Measurements from ENCODE around the gene CADM2.

CADM2 gene

DNA sequence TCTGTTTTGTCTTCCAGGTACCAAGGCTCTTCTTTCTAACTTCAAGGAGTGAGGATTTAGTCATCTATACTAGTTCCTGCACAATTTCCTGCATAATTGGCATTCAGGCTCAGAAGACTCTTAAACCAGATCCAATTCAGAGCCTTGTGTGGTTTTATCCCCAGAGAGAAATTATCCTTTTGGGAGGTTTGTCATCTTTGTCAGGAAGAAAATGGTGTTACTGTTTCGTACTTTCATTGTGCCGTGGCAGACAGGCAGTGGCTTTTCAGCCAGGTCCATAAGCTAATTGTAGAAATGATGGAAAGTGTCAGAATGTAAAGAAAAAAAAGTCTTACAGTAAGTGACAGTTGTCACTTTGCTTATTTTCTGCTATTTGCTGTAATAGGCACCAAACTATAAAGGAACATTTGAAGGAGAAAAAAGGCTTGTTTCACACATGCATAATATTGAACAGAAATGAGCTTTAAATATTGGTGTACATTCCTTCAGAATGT lies 82.8 kb downstream of the CADM2 start:
- H3K27me3 ChIP-seq (ENCODE audit: insufficient read depth, low read length) = no peaks in the 10 kb centered on the region
- no peak overlapping the region for H3K9ac ChIP-seq (ENCODE audit: low read length)
- no peak overlapping the region for H3K4me2 ChIP-seq (ENCODE audit: low read length)
- H3K4me3 ChIP-seq (ENCODE audit: low read depth, low read length, poor library complexity, severe bottlenecking) = no peak overlapping the region
- H4K20me1 ChIP-seq (ENCODE audit: insufficient read depth, low read length) = no peaks in the 10 kb centered on the region
- TF ChIP-seq, protein P1, sequence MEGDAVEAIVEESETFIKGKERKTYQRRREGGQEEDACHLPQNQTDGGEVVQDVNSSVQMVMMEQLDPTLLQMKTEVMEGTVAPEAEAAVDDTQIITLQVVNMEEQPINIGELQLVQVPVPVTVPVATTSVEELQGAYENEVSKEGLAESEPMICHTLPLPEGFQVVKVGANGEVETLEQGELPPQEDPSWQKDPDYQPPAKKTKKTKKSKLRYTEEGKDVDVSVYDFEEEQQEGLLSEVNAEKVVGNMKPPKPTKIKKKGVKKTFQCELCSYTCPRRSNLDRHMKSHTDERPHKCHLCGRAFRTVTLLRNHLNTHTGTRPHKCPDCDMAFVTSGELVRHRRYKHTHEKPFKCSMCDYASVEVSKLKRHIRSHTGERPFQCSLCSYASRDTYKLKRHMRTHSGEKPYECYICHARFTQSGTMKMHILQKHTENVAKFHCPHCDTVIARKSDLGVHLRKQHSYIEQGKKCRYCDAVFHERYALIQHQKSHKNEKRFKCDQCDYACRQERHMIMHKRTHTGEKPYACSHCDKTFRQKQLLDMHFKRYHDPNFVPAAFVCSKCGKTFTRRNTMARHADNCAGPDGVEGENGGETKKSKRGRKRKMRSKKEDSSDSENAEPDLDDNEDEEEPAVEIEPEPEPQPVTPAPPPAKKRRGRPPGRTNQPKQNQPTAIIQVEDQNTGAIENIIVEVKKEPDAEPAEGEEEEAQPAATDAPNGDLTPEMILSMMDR (IDR thresholded peaks at IDR 0.05; ENCODE audit: low read length) = no peak
- no peak for TF ChIP-seq EZH2 (IDR thresholded peaks at IDR 0.05; ENCODE audit: borderline replicate concordance, low read length)
- no peaks in the 10 kb centered on the region for H3K36me3 ChIP-seq (ENCODE audit: insufficient read depth, low read length)
- H3K4me1 ChIP-seq (ENCODE audit: insufficient read depth, low read length, severe bottlenecking) = no peaks in the 10 kb centered on the region
- no peaks in the 10 kb centered on the region for H3F3A ChIP-seq (ENCODE audit: insufficient read depth, low read length)
- H3K27ac ChIP-seq (ENCODE audit: low read depth, low read length, poor library complexity, severe bottlenecking) = no peak overlapping the region
- no peaks in the 10 kb centered on the region for H3K79me2 ChIP-seq (ENCODE audit: insufficient read depth, low read length)
- no peaks in the 10 kb centered on the region for H3K9me3 ChIP-seq (ENCODE audit: low read length)
- H3K9me2 ChIP-seq (ENCODE audit: low read depth, low read length) = no peaks in the 10 kb centered on the region
- no peak overlapping the region for H2AFZ ChIP-seq (ENCODE audit: low read length)

DNA sequence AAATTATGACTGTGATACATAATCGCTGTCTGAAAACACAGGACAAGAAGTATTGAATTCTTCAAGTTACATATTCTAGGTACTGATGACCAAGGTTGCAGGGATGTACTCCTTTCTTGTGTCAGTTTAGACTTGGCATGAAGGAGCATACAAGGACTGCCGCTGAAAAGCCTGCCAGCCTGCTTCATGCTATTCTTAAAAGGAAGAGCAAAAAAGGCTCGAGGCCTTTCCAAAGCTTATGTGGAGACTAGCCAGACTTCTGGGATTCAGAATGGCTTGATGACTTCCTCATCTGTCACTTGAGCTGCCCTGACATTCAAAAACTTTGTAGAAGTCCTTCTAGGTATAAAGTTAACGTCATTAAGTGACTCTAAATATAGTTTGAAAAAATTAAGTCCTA lies 92.0 kb downstream of the CADM2 start:
- H3K9me3 ChIP-seq (ENCODE audit: low read length) = no peaks in the 10 kb centered on the region
- TF ChIP-seq EZH2 (IDR thresholded peaks at IDR 0.05; ENCODE audit: borderline replicate concordance, low read length) = no peak
- TF ChIP-seq, protein P1 (IDR thresholded peaks at IDR 0.05; ENCODE audit: low read length) = no peak
- no peak overlapping the region for H3K9ac ChIP-seq (ENCODE audit: low read length)
- H3K36me3 ChIP-seq (ENCODE audit: insufficient read depth, low read length) = no peaks in the 10 kb centered on the region
- no peak overlapping the region for H3K4me2 ChIP-seq (ENCODE audit: low read length)
- H3K27me3 ChIP-seq (ENCODE audit: insufficient read depth, low read length) = no peaks in the 10 kb centered on the region
- no peaks in the 10 kb centered on the region for H3K9me2 ChIP-seq (ENCODE audit: low read depth, low read length)
- no peaks in the 10 kb centered on the region for H3F3A ChIP-seq (ENCODE audit: insufficient read depth, low read length)
- no peaks in the 10 kb centered on the region for H4K20me1 ChIP-seq (ENCODE audit: insufficient read depth, low read length)
- H3K4me1 ChIP-seq (ENCODE audit: insufficient read depth, low read length, severe bottlenecking) = no peaks in the 10 kb centered on the region
- H3K27ac ChIP-seq (ENCODE audit: low read depth, low read length, poor library complexity, severe bottlenecking) = no peak overlapping the region
- H2AFZ ChIP-seq (ENCODE audit: low read length) = no peak overlapping the region
- no peaks in the 10 kb centered on the region for H3K79me2 ChIP-seq (ENCODE audit: insufficient read depth, low read length)
- no peak overlapping the region for H3K4me3 ChIP-seq (ENCODE audit: low read depth, low read length, poor library complexity, severe bottlenecking)

DNA sequence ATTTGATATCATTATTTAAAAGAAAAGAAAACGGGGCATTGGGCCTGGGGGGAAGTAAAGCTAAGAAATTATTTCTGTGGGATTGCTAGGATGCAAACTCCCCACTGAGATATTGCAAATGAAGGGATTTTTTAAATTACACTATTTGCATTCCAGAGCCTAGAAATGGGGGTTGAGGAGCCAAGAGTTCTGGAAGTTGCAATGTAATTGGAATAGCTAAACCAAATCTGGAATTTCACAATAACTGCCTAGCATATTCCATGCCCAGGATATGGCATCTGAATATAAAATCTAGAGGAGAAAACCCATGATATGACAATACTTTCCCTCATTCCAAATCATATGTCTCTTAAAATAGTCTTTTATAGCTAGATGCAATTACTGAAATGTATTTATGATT lies 93.0 kb downstream of the CADM2 start:
- Histone ChIP-seq H3K36me3 (ENCODE audit: insufficient read depth, low read length) (no peaks in the 10 kb centered on the region), H2AFZ (ENCODE audit: low read length) (no peak overlapping the region), H3F3A (ENCODE audit: insufficient read depth, low read length) (no peaks in the 10 kb centered on the region), H3K9me3 (ENCODE audit: low read length) (no peaks in the 10 kb centered on the region), H3K27ac (ENCODE audit: low read depth, low read length, poor library complexity, severe bottlenecking) (no peak overlapping the region), H3K27me3 (ENCODE audit: insufficient read depth, low read length) (no peaks in the 10 kb centered on the region), H3K9ac (ENCODE audit: low read length) (no peak overlapping the region), H3K9me2 (ENCODE audit: low read depth, low read length) (no peaks in the 10 kb centered on the region), H3K4me3 (ENCODE audit: low read depth, low read length, poor library complexity, severe bottlenecking) (no peak overlapping the region), H4K20me1 (ENCODE audit: insufficient read depth, low read length) (no peaks in the 10 kb centered on the region), H3K79me2 (ENCODE audit: insufficient read depth, low read length) (no peaks in the 10 kb centered on the region), H3K4me2 (ENCODE audit: low read length) (no peak overlapping the region), H3K4me1 (ENCODE audit: insufficient read depth, low read length, severe bottlenecking) (no peaks in the 10 kb centered on the region)
- TF ChIP-seq, protein P1 (IDR thresholded peaks at IDR 0.05; ENCODE audit: low read length) = no peak
- TF ChIP-seq EZH2 (IDR thresholded peaks at IDR 0.05; ENCODE audit: borderline replicate concordance, low read length) = no peak
